ENCODE data around the gene HFM1. TPM values are rescaled to one million over a fixed set of nuclear protein-coding genes. Genes with fewer than 3 reads are reported as not detected.

Gene HFM1
- total and polyA plus RNA-seq, 9 of the 15 experiments (the other 6 are each of a cell fraction or from before 2014, with no cell fraction given) = 1.5 to 6.4 (median 3.7) TPM

DNA sequence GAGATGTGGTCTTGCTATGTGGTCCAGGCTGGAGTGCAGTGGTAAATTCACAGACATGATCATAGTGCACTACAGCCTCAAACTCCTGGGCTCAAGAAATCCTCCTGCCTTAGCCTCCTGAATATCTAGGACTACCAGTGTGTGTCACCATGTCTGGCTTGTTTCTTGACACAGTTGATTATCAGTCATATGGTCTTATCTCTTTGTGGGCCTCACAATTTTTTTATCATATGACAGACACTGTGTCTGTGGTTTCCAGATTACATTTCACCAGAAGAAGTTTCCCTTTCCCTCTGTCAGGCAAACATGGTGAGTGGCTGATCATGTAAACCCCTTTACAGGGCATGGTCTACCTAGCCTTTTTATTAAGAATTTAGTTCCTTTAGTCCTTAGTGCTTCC is 96.1 kb downstream of the HFM1 start (continued):
- TF ChIP-seq NR2C2 (CRISPR knock-in tag; IDR thresholded peaks at IDR 0.05) (no peak), NR2C2 (tag; IDR thresholded peaks at IDR 0.05) (no peak), NCOA4 (IDR thresholded peaks at IDR 0.05; ENCODE audit: partially characterized antibody) (no peak), DACH1 (IDR thresholded peaks at IDR 0.05; ENCODE audit: partially characterized antibody) (no peak), U2AF1 (optimal IDR thresholded peaks at IDR 0.05; ENCODE audit: low read depth, low read length) (no peak), NR3C1 (CRISPR knock-in tag; IDR thresholded peaks at IDR 0.05) (no peak), KDM5B (IDR thresholded peaks at IDR 0.05; ENCODE audit: insufficient replicate concordance, low read depth, low read length) (no peak), PHB (CRISPR knock-in tag; IDR thresholded peaks at IDR 0.05) (no peak), FOXA1 (IDR thresholded peaks at IDR 0.05; ENCODE audit: borderline replicate concordance) (no peak), ZNF76 (CRISPR knock-in tag; IDR thresholded peaks at IDR 0.05; ENCODE audit: borderline replicate concordance) (no peak), ZNF224 (CRISPR knock-in tag; IDR thresholded peaks at IDR 0.05) (no peak), ETS2 (tag; IDR thresholded peaks at IDR 0.05; ENCODE audit: borderline replicate concordance, poor library complexity, severe bottlenecking) (no peak), ELF2 (CRISPR knock-in tag; IDR thresholded peaks at IDR 0.05) (no peak), TAF15 (IDR thresholded peaks at IDR 0.05; ENCODE audit: low read depth, low read length) (no peak), ZFP36 (IDR thresholded peaks at IDR 0.05; ENCODE audit: low read depth, low read length, partially characterized antibody) (no peak), YY1 (IDR thresholded peaks at IDR 0.05; ENCODE audit: borderline replicate concordance in 1 of 3, control insufficient read depth in 1 of 3, extremely low read depth in 1 of 3, insufficient read depth in 3 of 3, insufficient read length in 1 of 3, insufficient replicate concordance in 2 of 3, low read depth in 1 of 3, low read length in 2 of 3) (no peak)
- TF ChIP-seq, protein P1, sequence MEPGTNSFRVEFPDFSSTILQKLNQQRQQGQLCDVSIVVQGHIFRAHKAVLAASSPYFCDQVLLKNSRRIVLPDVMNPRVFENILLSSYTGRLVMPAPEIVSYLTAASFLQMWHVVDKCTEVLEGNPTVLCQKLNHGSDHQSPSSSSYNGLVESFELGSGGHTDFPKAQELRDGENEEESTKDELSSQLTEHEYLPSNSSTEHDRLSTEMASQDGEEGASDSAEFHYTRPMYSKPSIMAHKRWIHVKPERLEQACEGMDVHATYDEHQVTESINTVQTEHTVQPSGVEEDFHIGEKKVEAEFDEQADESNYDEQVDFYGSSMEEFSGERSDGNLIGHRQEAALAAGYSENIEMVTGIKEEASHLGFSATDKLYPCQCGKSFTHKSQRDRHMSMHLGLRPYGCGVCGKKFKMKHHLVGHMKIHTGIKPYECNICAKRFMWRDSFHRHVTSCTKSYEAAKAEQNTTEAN (CRISPR knock-in tag; IDR thresholded peaks at IDR 0.05) = no peak
- TF ChIP-seq, protein P2, sequence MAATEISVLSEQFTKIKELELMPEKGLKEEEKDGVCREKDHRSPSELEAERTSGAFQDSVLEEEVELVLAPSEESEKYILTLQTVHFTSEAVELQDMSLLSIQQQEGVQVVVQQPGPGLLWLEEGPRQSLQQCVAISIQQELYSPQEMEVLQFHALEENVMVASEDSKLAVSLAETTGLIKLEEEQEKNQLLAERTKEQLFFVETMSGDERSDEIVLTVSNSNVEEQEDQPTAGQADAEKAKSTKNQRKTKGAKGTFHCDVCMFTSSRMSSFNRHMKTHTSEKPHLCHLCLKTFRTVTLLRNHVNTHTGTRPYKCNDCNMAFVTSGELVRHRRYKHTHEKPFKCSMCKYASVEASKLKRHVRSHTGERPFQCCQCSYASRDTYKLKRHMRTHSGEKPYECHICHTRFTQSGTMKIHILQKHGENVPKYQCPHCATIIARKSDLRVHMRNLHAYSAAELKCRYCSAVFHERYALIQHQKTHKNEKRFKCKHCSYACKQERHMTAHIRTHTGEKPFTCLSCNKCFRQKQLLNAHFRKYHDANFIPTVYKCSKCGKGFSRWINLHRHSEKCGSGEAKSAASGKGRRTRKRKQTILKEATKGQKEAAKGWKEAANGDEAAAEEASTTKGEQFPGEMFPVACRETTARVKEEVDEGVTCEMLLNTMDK (IDR thresholded peaks at IDR 0.05; ENCODE audit: borderline replicate concordance, insufficient read depth, low read depth, low read length, poor library complexity, severe bottlenecking) = no peak
- TF ChIP-seq, protein P3, sequence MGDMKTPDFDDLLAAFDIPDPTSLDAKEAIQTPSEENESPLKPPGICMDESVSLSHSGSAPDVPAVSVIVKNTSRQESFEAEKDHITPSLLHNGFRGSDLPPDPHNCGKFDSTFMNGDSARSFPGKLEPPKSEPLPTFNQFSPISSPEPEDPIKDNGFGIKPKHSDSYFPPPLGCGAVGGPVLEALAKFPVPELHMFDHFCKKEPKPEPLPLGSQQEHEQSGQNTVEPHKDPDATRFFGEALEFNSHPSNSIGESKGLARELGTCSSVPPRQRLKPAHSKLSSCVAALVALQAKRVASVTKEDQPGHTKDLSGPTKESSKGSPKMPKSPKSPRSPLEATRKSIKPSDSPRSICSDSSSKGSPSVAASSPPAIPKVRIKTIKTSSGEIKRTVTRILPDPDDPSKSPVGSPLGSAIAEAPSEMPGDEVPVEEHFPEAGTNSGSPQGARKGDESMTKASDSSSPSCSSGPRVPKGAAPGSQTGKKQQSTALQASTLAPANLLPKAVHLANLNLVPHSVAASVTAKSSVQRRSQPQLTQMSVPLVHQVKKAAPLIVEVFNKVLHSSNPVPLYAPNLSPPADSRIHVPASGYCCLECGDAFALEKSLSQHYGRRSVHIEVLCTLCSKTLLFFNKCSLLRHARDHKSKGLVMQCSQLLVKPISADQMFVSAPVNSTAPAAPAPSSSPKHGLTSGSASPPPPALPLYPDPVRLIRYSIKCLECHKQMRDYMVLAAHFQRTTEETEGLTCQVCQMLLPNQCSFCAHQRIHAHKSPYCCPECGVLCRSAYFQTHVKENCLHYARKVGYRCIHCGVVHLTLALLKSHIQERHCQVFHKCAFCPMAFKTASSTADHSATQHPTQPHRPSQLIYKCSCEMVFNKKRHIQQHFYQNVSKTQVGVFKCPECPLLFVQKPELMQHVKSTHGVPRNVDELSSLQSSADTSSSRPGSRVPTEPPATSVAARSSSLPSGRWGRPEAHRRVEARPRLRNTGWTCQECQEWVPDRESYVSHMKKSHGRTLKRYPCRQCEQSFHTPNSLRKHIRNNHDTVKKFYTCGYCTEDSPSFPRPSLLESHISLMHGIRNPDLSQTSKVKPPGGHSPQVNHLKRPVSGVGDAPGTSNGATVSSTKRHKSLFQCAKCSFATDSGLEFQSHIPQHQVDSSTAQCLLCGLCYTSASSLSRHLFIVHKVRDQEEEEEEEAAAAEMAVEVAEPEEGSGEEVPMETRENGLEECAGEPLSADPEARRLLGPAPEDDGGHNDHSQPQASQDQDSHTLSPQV (IDR thresholded peaks at IDR 0.05) = no peak
- TF ChIP-seq, protein P4, sequence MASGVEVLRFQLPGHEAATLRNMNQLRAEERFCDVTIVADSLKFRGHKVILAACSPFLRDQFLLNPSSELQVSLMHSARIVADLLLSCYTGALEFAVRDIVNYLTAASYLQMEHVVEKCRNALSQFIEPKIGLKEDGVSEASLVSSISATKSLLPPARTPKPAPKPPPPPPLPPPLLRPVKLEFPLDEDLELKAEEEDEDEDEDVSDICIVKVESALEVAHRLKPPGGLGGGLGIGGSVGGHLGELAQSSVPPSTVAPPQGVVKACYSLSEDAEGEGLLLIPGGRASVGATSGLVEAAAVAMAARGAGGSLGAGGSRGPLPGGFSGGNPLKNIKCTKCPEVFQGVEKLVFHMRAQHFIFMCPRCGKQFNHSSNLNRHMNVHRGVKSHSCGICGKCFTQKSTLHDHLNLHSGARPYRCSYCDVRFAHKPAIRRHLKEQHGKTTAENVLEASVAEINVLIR (CRISPR knock-in tag; IDR thresholded peaks at IDR 0.05) = no peak

All from K562 (cell line).